Activated B cell treated with CpG ODN at 0.5 μM for 24 hours (primary cell): ENCODE measurements around the gene CORO2B. TPM values are rescaled to one million over a fixed set of nuclear protein-coding genes. Genes with fewer than 3 reads are reported as not detected.

Experiments
- ATAC-seq: fragments of 200-7000 bp; cut with Tn5 transposase; one replicate; pipeline ENCODE4 v1.10.0; 2021; ENCODE audit warnings: low read depth, mild to moderate bottlenecking, moderate library complexity
- CTCF ChIA-PET: fragments of 350-600 bp; sonication (Branson Sonifier 250); formaldehyde crosslinking; loops from one replicate; lab custom pipeline; 2021; ENCODE audit warnings: antibody characterized with exemption; lab: Charles Lee
- POLR2A ChIA-PET: fragments of 350-600 bp; sonication (Branson Sonifier 250); formaldehyde crosslinking; loops from one replicate; lab custom pipeline; 2021; ENCODE audit warnings: antibody characterized with exemption; lab: Charles Lee
- DNase-seq: peaks from one replicate; pipeline ENCODE4 v3.0.0; 2022
- H3K27ac Mint-ChIP-seq: one replicate; pipeline ENCODE4 v1.8.0; 2020; ENCODE audit warnings: mixed read lengths
- H3K27me3 Mint-ChIP-seq: one replicate; pipeline ENCODE4 v1.8.0; 2021; ENCODE audit warnings: mixed read lengths
- H3K36me3 Mint-ChIP-seq: one replicate; pipeline ENCODE4 v1.8.0; 2021; ENCODE audit warnings: low read depth, mixed read lengths
- H3K4me1 Mint-ChIP-seq: one replicate; pipeline ENCODE4 v1.8.0; 2021; ENCODE audit warnings: mixed read lengths
- H3K4me3 Mint-ChIP-seq: one replicate; pipeline ENCODE4 v1.8.0; 2020; ENCODE audit warnings: mild to moderate bottlenecking, mixed read lengths
- H3K9me3 Mint-ChIP-seq: one replicate; pipeline ENCODE4 v1.8.0; 2020; ENCODE audit warnings: mixed read lengths
- CTCF ChIP-seq: fragments of 200-600 bp; IDR thresholded peaks from one replicate; pipeline ENCODE4 v1.8.0; 2022; ENCODE audit warnings: antibody characterized with exemption, mild to moderate bottlenecking
- intact Hi-C: fragments of 100-400 bp; cut with micrococcal nuclease; formaldehyde crosslinking; loops from one replicate; pipeline ENCODE4 v1.15.1; 2024
- total RNA-seq: library from RNA; stranded (reverse); gene quantifications from 2 replicates; pipeline ENCODE4 v1.2.3, GENCODE V29; 2022

CORO2B gene
- total RNA-seq, 1 donor from 2014 or later = 1.0 TPM

- ChIA-PET CTCF (no interaction called here), POLR2A (no interaction called here)
- Mint-ChIP-seq H3K9me3 (no peaks in the 10 kb centered on the region), H3K27ac (no peak overlapping the region), H3K27me3 (peaks cover 1% of the 10 kb centered on the region), H3K36me3 (no peaks in the 10 kb centered on the region), H3K4me1 (peaks cover 1% of the 10 kb centered on the region), H3K4me3 (no peak overlapping the region)
- intact Hi-C loops = no loop called here
- DNase-seq = no peak
- TF ChIP-seq CTCF = no peak
- ATAC-seq = no peak
Measured at GRCh38 chr15:68606375-68606774, 27.6 kb downstream of the CORO2B start.

- peaks cover 6% of the 10 kb centered on the region for H3K4me1 Mint-ChIP-seq
- CTCF ChIA-PET = no interaction called here
- POLR2A ChIA-PET = interaction anchor here (1.1 kb wide), 1 partner anchor 1746 kb away, joined by 4 read pairs; no protein-coding TSS in a partner anchor
- ATAC-seq = no peak
- intact Hi-C loops = no loop called here
- H3K9me3 Mint-ChIP-seq = no peaks in the 10 kb centered on the region
- no peaks in the 10 kb centered on the region for H3K36me3 Mint-ChIP-seq
- peaks cover 1% of the 10 kb centered on the region for H3K27me3 Mint-ChIP-seq
- no peak for TF ChIP-seq CTCF
- no peak overlapping the region for H3K4me3 Mint-ChIP-seq
- no peak overlapping the region for H3K27ac Mint-ChIP-seq
- DNase-seq = no peak
Measured at GRCh38 chr15:68608206-68608843, 29.5 kb downstream of the CORO2B start.

- POLR2A ChIA-PET = interaction anchor here (0.5 kb wide), 1 partner anchor 212 kb away, joined by 4 read pairs; the partner anchor contains the start of gene ANP32A
- TF ChIP-seq CTCF = no peak
- peaks cover 7% of the 10 kb centered on the region for H3K4me1 Mint-ChIP-seq
- DNase-seq (no peak), ATAC-seq (no peak)
- no peaks in the 10 kb centered on the region for H3K9me3 Mint-ChIP-seq
- peaks cover 1% of the 10 kb centered on the region for H3K27me3 Mint-ChIP-seq
- no peak overlapping the region for H3K4me3 Mint-ChIP-seq
- intact Hi-C loops = no loop called here
- H3K27ac Mint-ChIP-seq = no peak overlapping the region
- no peaks in the 10 kb centered on the region for H3K36me3 Mint-ChIP-seq
- CTCF ChIA-PET = no interaction called here
Measured at GRCh38 chr15:68608844-68609232, 30.0 kb downstream of the CORO2B start.

- peaks cover 7% of the 10 kb centered on the region for H3K4me1 Mint-ChIP-seq
- no peak for TF ChIP-seq CTCF
- ChIA-PET POLR2A (no interaction called here), CTCF (no interaction called here)
- DNase-seq (no peak), ATAC-seq (no peak)
- intact Hi-C loops = loop anchor here (5.0 kb wide), 1 partner anchor 32 kb away; the partner anchor contains the start of gene CORO2B
- no peak overlapping the region for H3K4me3 Mint-ChIP-seq
- H3K9me3 Mint-ChIP-seq = no peaks in the 10 kb centered on the region
- no peak overlapping the region for H3K27ac Mint-ChIP-seq
- H3K36me3 Mint-ChIP-seq = no peaks in the 10 kb centered on the region
- H3K27me3 Mint-ChIP-seq = peaks cover 1% of the 10 kb centered on the region
Measured at GRCh38 chr15:68609629-68610028, 30.8 kb downstream of the CORO2B start.

GRCh38 chr15:68610825-68611224 lies 32.0 kb downstream of the CORO2B start:
- TF ChIP-seq CTCF = no peak
- no peak for DNase-seq
- no peaks in the 10 kb centered on the region for H3K9me3 Mint-ChIP-seq
- no peak for ATAC-seq
- no peak overlapping the region for H3K4me3 Mint-ChIP-seq
- CTCF ChIA-PET = no interaction called here
- H3K4me1 Mint-ChIP-seq = peaks cover 7% of the 10 kb centered on the region
- no peaks in the 10 kb centered on the region for H3K36me3 Mint-ChIP-seq
- intact Hi-C loops = loop anchor here (5.0 kb wide), 1 partner anchor 34 kb away; the partner anchor contains the start of gene CORO2B
- no peak overlapping the region for H3K27ac Mint-ChIP-seq
- POLR2A ChIA-PET = no interaction called here
- H3K27me3 Mint-ChIP-seq = no peaks in the 10 kb centered on the region
